GM12892 (cell line): ENCODE measurements around the gene GRHL1.

Experiments
- POLR2A ChIP-seq: IDR thresholded peaks from 2 replicates; pipeline ENCODE4 v1.6.1; 2011; ENCODE audit warnings: low read depth, low read length, control low read depth
- POLR2AphosphoS5 ChIP-seq: IDR thresholded peaks from 2 replicates; pipeline ENCODE4 v1.6.1; 2011; ENCODE audit warnings: low read depth, low read length, control low read depth

DNA sequence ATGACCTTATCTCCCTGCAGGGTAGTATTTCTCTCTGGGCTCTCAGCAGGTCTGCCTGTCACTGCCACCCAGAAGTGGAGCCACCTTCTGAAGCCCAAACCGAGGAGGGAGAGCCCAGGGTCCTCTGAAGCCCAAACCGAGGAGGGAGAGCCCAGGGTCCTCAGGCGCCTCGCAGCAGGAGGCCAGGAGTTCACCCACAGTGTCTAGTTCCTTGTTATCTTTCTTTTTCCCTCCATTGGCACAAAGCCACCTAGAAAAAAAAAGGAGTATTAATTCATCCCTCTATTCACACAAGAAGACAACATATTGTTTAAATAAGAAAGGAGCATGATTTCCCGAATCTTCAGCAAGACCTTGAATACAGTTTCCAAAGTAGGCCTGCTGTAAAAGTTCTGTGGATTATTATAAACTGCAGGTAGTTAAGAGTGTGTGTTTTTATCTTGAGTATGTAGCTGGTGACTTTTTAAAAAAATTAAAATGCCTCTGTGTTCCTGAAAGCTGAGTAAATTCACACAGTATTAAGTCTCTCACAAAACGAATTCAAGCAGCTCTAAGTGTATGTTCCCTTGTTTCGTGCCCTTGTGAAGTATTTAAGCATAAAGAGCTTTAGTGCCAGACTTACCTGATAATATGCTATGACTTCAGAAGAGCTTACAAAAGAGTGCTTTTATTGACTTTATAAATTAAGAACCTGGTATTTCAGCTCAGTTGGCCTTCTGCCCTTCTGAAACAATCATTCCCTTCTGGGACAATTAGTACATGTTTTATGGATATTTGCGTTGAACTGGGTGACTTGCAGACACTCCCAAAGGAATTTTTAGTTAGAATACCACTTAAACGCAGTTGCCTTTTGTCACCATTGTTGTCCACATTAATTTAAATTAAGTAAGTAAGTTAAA, 11.7 kb upstream of the GRHL1 start:
- TF ChIP-seq POLR2A (no peak), POLR2AphosphoS5 (no peak)
